MM.1S (cell line): ENCODE measurements around the gene ARRDC2.

Experiments
- EZH2 ChIP-seq: fragments of 300-600 bp; sonication (generic); optimal IDR thresholded peaks from 2 replicates; pipeline ENCODE3; 2017; ENCODE audit warnings: low read depth, mild to moderate bottlenecking, antibody characterized with exemption, low read length, mixed read lengths
- TF ChIP-seq, protein P1 (sequence below): fragments of 300-600 bp; sonication (generic); IDR thresholded peaks from 2 replicates; pipeline ENCODE4 v1.5.1; 2016; ENCODE audit warnings: antibody characterized with exemption, low read length, mixed read lengths

DNA sequence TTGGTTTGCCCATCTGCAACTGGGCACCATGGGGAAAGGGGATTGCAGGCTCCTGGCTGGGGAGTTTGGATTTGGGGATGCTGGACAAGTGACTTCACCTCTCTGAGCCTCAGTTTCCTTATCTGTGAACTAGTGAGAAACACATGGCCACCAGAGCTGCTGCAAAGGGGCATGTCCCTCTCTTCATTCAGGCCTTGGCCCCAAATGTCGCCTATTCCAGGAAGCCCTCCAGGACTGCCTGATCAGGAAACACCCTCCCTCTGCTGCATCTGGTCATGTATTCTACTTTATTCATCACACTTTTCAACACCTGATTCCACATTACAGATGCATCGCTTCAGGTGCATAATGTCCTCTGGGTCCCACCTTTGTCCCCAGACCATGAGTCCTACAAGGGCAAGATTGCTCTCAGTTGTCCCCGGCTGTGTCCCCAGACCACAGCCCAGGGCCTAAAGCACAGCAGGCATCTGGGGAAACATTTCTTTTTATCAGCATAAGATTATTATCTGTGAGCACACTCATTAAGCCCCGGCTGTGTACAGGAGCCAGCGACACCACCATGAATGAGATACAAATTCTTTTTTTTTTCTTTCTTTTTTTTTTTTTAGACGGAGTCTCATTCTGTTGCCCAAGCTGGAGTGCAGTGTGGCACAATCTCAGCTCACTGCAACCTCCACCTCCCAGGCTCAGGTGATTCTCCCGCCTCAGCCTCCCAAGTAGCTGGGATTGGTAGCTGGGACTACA is 37.5 kb downstream of the ARRDC2 start:
- TF ChIP-seq, protein P1, sequence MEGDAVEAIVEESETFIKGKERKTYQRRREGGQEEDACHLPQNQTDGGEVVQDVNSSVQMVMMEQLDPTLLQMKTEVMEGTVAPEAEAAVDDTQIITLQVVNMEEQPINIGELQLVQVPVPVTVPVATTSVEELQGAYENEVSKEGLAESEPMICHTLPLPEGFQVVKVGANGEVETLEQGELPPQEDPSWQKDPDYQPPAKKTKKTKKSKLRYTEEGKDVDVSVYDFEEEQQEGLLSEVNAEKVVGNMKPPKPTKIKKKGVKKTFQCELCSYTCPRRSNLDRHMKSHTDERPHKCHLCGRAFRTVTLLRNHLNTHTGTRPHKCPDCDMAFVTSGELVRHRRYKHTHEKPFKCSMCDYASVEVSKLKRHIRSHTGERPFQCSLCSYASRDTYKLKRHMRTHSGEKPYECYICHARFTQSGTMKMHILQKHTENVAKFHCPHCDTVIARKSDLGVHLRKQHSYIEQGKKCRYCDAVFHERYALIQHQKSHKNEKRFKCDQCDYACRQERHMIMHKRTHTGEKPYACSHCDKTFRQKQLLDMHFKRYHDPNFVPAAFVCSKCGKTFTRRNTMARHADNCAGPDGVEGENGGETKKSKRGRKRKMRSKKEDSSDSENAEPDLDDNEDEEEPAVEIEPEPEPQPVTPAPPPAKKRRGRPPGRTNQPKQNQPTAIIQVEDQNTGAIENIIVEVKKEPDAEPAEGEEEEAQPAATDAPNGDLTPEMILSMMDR = no peak
- TF ChIP-seq EZH2 = no peak
